HG03442 (cell line): ENCODE results near the gene RBMS3.
"Not testable (repeated sequence)": the region's sequence is repeated elsewhere in the genome, so short reads cannot be mapped to it uniquely, and the experiment has no call there.

Experiments used
- ATAC-seq: cut with Tn5 transposase; IDR thresholded peaks from one replicate; pipeline ENCODE4 v1.9.1; 2021; ENCODE audit warnings: mild to moderate bottlenecking, moderate library complexity; ENCODE audit not compliant: unreplicated experiment

RBMS3 gene

DNA sequence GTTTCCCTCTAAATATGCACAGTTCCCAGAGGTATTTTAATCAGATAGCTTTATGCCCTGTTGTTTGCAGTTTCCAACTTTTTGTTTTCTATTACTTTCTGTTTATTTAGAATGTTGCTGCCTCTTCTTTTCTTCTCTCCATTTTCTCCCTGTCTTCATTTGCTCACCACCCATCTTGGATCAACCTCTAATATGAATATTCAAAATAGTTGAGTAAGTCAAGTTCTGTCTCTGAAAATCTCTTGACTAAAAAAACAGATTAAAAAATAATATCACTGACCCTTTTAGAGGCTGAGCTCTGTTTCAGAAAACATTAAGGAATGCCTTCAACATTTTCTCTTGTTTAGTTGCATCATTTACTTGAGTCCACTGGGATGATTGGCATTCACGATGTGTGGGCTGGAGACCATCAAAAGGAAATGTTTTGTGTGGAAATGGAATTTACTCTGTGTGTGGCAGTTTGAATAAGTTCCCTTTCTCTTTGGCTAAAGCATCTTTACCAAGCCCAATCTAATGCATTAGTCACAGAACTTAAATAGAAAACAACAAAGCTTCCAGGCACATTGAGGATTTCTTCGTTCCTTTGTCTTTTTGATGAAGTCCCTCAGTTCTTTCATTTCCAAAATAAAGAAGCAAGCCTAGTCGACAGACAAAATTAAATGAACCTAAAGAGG is 691.6 kb downstream of the RBMS3 start:
- no peak for ATAC-seq

DNA sequence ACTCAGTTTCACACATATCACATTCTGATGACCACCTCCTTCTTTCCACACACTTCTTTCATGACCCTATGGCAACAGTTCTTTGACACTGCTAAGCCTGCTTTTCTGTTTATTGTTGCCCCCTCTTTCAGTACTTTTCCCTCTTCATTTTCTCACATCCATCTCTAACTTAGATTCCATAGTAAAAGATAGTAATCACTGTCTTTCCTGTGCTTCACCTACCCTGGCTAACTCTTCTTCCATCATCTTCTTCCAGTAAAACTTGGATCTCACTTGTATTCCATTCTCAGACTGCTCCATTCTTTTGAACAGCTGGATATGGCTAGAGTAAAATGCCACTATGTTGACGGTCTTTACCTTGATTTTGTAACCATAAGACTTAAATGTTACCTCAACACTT is 692.9 kb downstream of the RBMS3 start:
- ATAC-seq = no peak

DNA sequence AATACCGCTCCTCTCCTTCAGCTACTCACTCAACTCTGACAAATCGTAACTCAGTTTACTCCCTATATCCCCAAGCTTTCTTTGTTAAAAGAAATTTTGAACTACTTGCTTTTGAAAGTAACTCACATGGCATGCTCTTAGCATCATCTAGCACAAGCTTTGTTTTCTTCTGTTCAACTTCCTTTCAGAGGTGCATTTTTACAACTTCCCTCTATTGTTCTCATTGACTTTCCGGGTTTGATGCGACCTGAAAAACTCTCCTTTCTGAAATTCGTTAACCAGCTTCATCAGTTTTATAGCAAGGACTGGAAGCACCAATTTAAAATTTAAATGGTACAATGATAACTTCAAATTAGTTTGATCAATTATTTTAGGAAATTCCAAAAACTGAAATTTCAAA is 696.0 kb downstream of the RBMS3 start:
- ATAC-seq = no peak

DNA sequence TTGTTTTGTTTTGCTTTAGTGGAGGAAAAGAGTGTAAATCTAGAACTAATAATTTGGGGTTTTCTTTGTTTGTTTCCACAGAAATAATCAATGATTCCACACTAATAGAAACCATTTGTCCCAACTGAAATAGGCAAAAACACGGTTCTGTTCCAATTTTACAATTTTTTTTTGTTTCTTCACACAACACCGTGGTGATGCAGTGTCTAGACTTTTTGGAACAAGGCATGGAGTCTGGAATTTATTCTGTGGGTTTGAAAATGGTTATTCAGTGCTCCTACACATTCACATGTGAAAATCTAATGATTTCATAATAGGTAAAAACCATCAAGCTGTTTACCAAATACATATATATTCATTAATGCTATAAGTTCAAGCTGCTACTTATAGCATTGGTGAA is 696.5 kb downstream of the RBMS3 start:
- ATAC-seq = no peak

DNA sequence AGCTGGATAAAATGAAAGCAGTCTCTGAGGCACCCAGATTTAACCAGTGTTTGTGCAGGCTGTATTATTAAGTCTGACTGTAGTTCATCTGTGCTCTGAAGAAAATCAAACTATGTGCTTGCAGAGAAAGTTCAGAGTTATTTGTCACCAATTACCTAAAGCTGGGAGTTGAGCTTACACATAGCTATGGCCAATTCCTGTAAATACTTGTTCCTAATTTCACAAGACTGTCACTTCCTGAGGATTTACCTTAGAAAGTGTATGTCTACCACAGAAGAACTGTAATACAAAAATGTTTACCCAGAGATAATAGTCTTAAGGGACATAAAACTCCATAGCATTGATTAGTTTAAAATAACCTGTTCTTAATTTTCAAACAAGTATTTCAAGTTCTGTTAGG is 697.2 kb downstream of the RBMS3 start:
- ATAC-seq = no peak

DNA sequence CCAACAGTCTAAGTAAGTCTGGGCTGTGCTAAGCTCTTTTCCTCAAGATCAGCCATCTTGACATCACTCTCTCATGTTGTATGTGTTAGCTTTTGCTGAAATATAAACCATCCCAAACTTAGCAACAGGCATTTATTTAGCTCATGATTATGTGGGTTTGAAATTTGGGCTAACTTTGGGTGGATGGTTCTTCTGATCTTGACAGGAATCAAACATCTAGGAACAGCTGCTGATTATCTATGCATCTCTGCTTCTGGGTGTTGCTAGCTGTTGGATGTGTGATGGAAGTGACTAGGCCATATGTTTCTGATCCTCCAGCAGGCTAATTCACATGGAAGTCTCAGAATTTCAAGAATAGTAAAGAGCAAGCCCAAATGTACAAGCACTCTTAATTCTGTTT is 710.3 kb downstream of the RBMS3 start:
- ATAC-seq = no peak

DNA sequence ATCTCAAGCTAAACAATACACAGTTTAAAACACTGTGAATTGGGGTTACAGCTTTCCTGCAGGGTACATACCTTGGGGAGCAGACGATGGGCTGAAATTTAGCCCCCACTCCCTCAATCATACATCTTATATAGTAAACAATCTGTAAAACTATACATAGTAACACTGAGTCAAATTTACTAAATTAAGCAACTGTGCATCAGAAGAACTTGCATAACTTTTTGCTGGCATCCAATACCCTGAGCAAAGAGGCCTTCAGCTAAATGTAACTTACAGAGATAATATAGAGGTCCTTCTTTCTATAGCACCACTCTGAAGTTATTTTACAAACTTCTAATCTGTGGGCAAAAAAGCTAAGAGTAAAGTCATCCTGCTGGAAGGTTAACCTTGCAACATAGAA is 721.9 kb downstream of the RBMS3 start:
- ATAC-seq = no peak

DNA sequence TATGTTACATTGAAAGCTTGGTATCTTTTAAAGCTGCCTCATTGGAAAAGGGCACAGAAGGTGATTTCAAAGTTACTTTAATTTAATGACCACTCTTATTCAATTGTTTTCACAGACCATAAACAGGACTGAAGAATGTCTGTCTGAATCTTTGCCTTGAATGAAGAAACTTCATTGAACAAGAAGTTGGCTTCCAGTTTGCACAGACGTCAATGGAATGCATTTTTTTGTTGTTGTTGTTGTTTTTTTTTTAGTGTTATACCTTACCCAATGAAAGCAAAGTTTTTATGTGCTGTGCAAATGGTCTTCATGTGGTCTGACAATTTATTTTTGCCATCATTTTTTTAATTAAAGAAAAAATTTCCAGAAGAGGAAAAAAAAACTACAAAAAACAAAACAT is 722.9 kb downstream of the RBMS3 start:
- no peak for ATAC-seq

DNA sequence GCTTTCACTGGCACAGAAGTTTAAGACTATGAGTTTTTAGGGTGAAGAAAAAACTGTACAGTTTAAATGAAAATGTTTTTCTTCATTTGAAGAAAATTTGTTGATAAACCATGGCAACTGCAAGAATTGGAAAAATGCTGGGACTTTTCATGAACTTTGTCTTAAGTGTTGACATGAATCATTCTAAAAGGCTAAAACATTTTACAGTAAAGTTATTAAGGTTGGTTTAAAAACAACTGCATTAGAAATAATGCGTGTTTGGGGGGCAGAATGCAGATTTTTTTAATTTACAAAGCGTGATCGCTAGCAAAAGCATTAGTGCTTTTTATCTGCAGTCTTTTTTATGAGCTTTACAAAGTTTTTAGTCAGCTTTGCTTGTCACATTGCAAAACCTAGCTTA is 723.6 kb downstream of the RBMS3 start:
- ATAC-seq = no peak

DNA sequence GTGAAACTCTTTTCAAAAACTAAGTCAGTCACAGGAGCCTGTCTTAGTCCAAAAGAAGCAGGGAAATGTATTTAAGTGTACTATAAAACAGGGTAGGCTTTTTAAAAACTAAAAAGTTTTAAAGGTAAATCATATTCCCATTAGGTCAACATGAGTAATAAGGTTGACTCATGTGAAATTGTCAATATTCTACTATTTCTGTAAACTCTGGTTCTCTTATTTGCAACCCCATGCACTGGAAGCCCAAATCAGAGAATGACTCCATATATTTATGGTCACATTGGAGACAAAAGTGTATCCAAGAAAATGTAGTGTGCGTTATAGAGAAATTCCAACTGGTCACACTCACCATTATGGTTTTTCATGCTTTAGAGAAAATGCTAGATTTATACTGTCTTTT is 725.2 kb downstream of the RBMS3 start:
- no peak for ATAC-seq

DNA sequence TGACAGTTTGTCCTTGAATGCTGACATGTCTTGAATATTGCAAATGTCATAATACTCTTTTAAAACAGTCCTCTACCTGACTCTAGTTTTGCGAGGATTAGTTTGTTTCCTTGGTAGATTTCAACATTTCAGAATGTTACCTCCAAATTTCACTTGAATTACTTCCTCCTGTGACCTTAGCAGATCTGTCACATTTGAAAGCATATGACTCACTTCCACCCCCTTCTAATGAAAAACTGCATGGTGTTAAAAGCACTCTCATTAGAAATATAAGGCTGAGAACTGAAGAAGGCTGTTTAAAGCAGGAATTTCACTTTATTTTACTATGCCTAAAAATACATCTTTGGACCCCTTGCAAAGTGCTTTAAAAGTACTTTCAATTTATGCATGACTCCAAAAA is 726.8 kb downstream of the RBMS3 start:
- ATAC-seq = no peak

DNA sequence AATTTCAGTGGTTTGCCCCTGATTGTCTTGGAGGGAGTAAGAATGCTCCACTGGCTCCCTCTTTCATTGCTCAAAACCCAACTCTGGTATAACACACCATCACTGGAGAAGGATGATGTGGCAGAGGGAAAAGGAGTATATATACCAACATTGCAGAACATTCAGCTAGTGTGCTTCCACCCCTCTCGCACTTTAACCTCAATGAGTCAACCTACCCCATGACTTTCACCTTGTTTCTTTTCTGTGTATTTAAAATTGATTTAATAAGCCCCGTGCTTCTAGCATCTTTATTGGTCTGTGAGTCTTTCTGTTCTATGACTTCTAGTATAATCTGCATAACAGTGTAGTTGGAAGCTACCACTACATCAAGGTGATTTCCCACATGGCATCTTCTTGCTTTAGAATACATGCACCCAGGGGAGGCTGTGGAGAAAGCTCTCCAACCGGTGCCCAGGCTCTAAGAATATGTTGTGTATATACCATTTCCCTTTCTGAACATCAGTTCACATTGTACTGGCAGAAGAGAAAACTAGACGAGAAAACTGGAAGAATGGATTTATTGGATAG is 730.4 kb downstream of the RBMS3 start:
- no peak for ATAC-seq

DNA sequence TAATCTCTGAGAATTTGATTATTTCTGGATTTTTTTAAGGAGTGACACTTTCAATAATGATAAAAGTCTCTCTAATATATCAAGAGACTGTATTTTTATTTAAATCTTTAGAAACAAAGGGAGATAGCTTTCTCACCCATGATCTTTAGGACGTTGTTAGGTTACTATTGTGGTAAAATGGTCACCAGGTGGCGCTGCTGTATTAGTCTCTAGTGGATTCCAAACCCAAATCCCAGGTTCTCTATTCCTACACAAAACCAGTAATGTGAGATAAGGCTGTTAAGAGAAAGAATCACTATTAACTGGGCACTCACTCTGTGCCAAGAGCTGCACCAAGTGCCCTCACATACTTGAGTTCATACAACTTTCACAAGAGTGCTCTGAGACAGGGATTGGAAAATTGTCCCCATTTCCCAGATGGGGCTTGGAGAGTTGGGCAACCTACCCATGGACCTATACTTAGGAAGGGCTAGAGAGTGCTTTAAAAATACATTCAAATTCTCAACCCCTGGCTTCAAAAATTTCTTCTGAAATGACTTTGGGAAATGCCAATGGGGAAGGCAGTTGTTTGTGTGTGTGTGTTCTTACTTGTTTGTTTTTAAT is 732.2 kb downstream of the RBMS3 start:
- peak; percentile 59 for ATAC-seq

DNA sequence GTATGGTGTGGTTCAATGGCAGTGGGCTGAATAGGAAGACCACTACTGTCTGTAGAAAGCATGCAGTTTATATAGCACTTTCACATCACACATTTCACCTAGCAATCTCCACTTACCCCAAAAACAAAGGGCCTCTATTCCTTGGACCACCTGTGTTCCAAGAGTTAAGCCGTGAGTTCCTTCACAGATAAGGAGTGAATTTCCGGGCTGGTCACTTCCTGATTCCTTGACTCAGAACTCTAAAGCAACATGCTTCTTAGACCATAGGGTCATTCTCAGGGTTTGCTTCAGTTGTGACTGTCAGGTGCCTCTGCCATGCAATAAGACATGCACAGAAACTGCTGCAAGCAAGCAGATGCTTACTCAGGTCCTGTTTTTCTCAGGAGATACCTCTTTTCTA is 737.0 kb downstream of the RBMS3 start:
- no peak for ATAC-seq

DNA sequence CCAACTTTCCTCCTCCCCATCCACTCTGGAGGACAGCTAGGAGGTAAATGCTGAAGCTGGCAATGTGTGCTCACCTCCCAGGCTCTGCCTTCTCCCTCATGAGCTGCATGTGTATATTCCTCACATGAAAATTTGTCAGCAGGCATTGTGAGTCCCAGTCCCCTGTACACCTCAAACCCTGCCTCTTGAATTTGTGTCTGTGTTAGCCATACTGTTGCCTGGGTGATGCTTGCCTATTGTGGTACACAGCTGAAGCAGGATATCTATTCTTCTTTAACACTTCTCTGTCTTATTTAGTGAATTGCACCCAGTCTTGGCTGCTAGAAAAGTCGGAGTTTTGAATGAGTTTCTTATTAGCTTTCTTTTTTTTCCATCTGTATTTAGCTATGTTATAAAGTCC is 739.5 kb downstream of the RBMS3 start:
- ATAC-seq = no peak

DNA sequence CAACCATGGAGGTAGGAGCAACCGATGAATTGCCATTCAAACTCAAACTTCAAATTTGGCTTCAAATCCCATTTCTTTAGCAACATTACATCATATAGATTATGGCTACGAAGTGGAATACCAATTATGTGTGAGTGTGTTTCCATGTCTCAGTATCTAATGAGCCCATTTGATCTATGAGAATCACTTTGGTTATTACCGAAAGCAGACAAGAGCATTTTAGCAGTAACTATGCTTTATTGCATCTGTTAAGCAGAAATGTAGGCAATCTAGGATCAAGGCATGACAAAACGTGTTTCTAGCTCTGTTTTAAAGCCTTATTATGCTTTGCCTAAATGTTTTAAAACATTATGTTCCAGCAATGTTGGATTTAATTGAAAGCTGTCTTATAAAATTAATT is 743.6 kb downstream of the RBMS3 start:
- ATAC-seq = no peak

DNA sequence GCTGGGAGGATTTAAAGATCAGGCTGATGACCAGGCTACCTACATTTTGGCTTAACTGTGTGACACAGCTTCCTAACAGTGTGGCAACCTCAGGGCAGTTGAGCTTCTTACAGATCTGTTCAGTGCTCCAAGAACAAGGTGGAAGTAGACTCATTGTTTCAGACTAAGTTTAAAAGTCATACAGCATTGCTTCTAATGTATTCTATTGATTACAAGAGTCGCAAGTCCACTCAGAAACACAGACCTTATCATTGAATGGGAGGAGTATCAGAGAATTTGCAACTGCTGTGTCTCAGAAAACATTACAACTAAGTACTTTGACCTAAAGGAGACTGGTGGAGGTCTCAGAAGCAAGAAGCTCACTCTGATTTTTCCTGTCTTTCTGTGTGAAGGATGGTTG is 746.0 kb downstream of the RBMS3 start:
- ATAC-seq = no peak

DNA sequence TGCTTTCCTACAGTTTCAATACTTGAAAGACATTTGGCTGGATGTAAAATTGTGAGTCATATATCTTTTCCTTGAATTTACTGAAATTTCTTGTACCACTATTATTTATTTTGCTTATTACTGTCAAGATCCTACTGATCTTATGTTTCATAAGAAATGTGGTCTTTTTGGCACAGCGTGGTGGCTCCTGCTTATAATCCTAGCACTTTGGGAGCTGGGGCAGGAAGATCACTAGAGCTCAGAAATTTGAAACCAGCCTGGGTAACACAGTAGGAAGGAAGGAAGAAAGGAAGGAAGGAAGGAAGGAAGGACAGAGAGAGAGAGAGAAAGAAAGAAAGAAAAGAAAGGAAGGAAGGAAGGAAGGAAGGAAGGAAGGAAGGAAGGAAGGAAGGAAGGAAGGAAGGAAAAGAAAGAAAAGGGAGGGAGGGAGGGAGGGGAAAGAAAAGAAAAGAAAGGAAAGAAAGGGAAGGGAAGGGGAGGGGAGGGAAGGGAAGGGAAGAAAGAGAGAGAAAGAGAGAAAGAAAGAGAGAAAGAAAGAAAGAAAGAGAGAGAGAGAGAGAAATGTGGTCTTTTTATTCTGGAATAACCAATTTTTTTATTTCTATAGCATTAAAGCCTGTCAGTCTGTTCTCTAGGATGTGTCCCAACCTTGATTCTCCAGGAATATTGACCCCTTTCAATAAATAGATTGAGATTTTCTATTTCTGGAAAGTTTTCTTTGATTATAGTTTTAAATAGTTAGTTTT is 753.5 kb downstream of the RBMS3 start:
- no peak for ATAC-seq

DNA sequence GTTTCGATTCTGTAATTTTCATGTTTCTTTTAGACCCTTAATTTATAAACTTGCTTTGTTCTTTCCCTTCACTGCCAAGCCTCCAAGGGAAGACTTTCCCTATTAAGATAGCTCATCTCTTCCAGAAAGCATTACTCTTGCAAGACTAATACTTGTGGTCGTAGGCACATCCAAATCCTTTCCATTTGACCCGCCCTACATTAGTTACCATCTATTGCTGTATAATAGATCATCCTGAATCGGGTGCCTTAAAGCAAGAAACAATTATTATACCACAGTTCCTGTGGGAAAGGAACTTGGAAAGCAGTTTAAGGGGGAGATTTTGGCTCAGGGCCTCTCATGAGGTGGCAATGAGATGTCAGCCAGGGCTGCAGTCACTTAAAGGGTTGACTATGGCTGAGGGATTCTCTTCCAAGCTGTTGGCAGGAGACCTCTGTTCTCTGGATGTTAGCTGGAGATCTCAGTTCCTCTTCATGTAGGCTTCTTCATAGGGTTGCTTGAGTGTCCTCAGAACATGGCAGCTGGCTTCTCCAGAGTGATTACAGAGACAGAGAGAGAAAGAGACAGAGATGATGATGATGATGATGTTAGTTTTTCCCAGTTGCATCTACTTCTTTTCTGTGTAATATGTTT is 755.2 kb downstream of the RBMS3 start:
- no peak for ATAC-seq

DNA sequence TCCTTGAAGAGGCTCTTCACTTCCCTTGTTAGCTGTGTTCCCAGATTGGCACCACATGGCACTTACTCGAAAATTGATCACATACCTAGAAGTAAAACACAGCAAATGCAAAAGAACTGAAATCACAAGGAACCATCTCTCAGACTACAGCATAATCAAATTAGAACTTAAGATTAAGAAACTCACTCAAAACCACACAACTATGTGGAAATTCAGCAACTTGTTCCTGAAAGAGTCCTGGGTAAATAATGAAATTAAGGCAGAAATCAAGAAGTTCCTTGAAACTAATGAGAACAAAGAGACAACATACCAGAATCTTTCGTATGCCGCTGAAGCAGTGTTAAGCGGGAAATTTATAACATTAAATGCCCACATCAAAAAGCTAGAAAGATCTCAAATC is 759.3 kb downstream of the RBMS3 start:
- ATAC-seq = no peak

DNA sequence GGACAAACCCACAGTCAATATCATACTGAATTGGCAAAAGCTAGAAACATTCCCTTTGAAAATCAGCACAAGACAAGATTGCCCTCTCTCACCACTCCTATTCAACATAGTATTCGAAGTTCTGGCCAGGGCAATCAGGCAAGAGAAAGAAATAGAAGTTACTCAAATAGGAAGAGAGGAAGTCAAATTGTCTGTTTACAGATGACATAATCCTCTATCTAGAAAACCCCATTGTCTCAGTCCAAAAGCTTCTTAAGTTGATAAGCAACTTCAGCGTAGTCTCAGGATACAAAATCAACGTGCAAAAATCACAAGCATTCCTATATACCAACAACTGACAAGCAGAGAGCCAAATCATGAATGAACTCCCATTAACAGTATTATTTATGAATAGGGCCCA is 760.6 kb downstream of the RBMS3 start:
- not testable (repeated sequence) for ATAC-seq
